ENCODE results near the gene PLEKHM2. TPM values are rescaled to one million over a fixed set of nuclear protein-coding genes. Genes with fewer than 3 reads are reported as not detected.

Gene PLEKHM2
- total RNA-seq, 4 donors from 2014 or later: 51.3 to 61.6 (median 55.2) TPM

DNA sequence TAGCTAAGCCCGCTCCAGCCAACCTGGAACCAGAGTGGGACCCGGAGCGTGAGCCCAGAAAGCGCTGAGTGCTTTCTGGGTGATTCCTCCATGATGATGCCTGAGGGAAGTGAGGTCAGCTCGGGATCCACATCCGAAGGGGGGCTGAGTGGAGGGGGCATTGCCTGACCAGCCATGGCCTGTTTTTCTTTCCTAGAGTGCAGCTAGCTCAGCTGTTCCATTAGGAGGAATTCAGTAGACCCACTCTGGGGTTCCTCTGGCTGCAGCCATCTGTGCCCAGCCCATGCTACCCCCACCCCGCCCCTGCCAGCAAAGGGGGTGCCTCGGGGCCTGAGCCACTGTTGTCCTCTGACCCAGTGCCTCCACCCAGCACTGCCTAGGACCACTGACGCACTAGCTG, 42.4 kb downstream of the PLEKHM2 start:
- H3K4me3 ChIP-seq: no peak overlapping the region
- peaks cover 91% of the 10 kb centered on the region for H3K36me3 ChIP-seq
- H3K9me3 ChIP-seq: no peaks in the 10 kb centered on the region
- no peaks in the 10 kb centered on the region for H3K4me1 ChIP-seq
- no peaks in the 10 kb centered on the region for H3K27me3 ChIP-seq
- 90% methylated on average over 2 of the region's 9 CpGs for WGBS
- DNase-seq (ENCODE audit: low spot score in 2 of 2): no peak
- no peak for TF ChIP-seq POLR2AphosphoS5 (IDR thresholded peaks at IDR 0.05)
- no peak for TF ChIP-seq EP300 (IDR thresholded peaks at IDR 0.05)
- no peak for TF ChIP-seq POLR2A (IDR thresholded peaks at IDR 0.05)
- TF ChIP-seq, protein P1, sequence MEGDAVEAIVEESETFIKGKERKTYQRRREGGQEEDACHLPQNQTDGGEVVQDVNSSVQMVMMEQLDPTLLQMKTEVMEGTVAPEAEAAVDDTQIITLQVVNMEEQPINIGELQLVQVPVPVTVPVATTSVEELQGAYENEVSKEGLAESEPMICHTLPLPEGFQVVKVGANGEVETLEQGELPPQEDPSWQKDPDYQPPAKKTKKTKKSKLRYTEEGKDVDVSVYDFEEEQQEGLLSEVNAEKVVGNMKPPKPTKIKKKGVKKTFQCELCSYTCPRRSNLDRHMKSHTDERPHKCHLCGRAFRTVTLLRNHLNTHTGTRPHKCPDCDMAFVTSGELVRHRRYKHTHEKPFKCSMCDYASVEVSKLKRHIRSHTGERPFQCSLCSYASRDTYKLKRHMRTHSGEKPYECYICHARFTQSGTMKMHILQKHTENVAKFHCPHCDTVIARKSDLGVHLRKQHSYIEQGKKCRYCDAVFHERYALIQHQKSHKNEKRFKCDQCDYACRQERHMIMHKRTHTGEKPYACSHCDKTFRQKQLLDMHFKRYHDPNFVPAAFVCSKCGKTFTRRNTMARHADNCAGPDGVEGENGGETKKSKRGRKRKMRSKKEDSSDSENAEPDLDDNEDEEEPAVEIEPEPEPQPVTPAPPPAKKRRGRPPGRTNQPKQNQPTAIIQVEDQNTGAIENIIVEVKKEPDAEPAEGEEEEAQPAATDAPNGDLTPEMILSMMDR (IDR thresholded peaks at IDR 0.05): no peak
- no peak overlapping the region for H3K27ac ChIP-seq

GRCh38 chr1:15727021-15727420, 42.9 kb downstream of the PLEKHM2 start:
- H3K27ac ChIP-seq: no peak overlapping the region
- H3K36me3 ChIP-seq: peaks cover 91% of the 10 kb centered on the region
- H3K27me3 ChIP-seq: no peaks in the 10 kb centered on the region
- no peaks in the 10 kb centered on the region for H3K9me3 ChIP-seq
- TF ChIP-seq POLR2A (IDR thresholded peaks at IDR 0.05): no peak
- TF ChIP-seq EP300 (IDR thresholded peaks at IDR 0.05): no peak
- no peak for TF ChIP-seq POLR2AphosphoS5 (IDR thresholded peaks at IDR 0.05)
- TF ChIP-seq, protein P1 (IDR thresholded peaks at IDR 0.05): no peak
- no peaks in the 10 kb centered on the region for H3K4me1 ChIP-seq
- 69% methylated on average over 16 of the region's 21 CpGs for WGBS
- no peak overlapping the region for H3K4me3 ChIP-seq
- DNase-seq (ENCODE audit: low spot score in 2 of 2): no peak

DNA sequence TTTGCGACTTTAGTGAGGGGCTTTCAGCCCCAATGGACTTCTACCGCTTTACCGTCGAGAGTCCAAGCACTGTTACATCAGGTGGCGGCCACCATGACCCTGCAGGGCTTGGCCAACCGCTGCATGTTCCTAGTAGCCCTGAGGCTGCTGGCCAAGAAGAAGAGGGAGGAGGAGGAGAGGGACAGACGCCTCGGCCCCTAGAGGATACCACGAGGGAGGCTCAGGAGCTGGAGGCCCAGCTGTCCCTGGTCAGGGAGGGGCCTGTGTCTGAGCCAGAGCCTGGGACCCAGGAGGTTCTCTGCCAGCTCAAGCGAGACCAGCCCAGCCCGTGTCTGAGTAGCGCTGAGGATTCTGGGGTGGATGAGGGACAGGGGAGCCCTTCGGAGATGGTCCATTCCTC, 43.3 kb downstream of the PLEKHM2 start:
- H3K9me3 ChIP-seq: no peaks in the 10 kb centered on the region
- no peak overlapping the region for H3K4me3 ChIP-seq
- WGBS: 100% methylated on average over 1 of the region's 13 CpGs
- DNase-seq (ENCODE audit: low spot score in 2 of 2): no peak
- peaks cover 93% of the 10 kb centered on the region for H3K36me3 ChIP-seq
- TF ChIP-seq POLR2A (IDR thresholded peaks at IDR 0.05) (no peak), POLR2AphosphoS5 (IDR thresholded peaks at IDR 0.05) (no peak), EP300 (IDR thresholded peaks at IDR 0.05) (no peak)
- TF ChIP-seq, protein P1 (IDR thresholded peaks at IDR 0.05): no peak
- no peaks in the 10 kb centered on the region for H3K4me1 ChIP-seq
- no peak overlapping the region for H3K27ac ChIP-seq
- no peaks in the 10 kb centered on the region for H3K27me3 ChIP-seq

DNA sequence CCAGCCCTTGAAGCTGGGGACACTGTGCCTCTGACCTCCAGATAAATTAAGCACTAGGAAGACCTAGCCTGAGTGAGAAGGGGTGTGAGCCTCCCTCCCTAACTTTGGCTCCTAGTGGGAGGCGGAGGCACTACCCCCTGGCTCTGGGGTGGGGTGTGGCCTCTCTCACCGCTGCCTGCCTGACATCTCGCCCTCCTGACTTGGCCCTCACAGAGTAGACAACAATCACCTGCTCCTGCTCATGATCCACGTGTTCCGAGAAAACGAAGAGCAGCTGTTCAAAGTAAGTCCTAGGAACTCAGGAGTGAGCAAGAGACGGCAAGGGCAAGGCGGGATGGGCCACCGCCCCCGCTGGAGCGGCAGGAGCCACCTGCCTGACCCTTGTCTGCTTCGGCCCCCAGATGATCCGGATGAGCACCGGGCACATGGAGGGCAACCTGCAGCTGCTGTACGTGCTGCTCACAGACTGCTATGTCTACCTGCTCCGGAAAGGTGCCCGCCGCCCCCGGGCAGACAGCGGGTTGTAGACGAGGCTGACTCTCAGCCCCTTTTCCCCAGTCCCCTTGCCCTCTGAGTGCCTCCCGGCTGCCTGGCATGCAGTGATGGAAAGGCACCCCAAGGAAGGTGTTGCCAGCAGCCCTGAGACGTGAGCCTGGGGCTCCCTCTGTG, 43.9 kb downstream of the PLEKHM2 start:
- no peaks in the 10 kb centered on the region for H3K9me3 ChIP-seq
- H3K27me3 ChIP-seq: no peaks in the 10 kb centered on the region
- H3K27ac ChIP-seq: no peak overlapping the region
- 81% methylated on average over 6 of the region's 23 CpGs for WGBS
- H3K36me3 ChIP-seq: peaks cover 93% of the 10 kb centered on the region
- TF ChIP-seq, protein P1 (IDR thresholded peaks at IDR 0.05): no peak
- TF ChIP-seq POLR2A (IDR thresholded peaks at IDR 0.05) (no peak), POLR2AphosphoS5 (IDR thresholded peaks at IDR 0.05) (no peak), EP300 (IDR thresholded peaks at IDR 0.05) (no peak)
- H3K4me3 ChIP-seq: no peak overlapping the region
- DNase-seq (ENCODE audit: low spot score in 2 of 2): no peak
- no peaks in the 10 kb centered on the region for H3K4me1 ChIP-seq

GRCh38 chr1:15728937-15729657, 45.0 kb downstream of the PLEKHM2 start:
- no peak for DNase-seq (ENCODE audit: low spot score in 2 of 2)
- peaks cover 94% of the 10 kb centered on the region for H3K36me3 ChIP-seq
- H3K27me3 ChIP-seq: no peaks in the 10 kb centered on the region
- H3K27ac ChIP-seq: no peak overlapping the region
- H3K4me3 ChIP-seq: no peak overlapping the region
- no peaks in the 10 kb centered on the region for H3K9me3 ChIP-seq
- TF ChIP-seq EP300 (IDR thresholded peaks at IDR 0.05) (no peak), POLR2AphosphoS5 (IDR thresholded peaks at IDR 0.05) (no peak), POLR2A (IDR thresholded peaks at IDR 0.05) (no peak)
- TF ChIP-seq, protein P1 (IDR thresholded peaks at IDR 0.05): no peak
- WGBS: 90% methylated on average over 15 of the region's 22 CpGs
- H3K4me1 ChIP-seq: peaks cover 3% of the 10 kb centered on the region

Data from suprapubic skin (tissue), 4 donors.